RKO (cell line): Measurements from ENCODE around the gene CCDC142.

Experiments
- DNase-seq: peaks from one replicate; pipeline ENCODE4 v3.0.0-alpha.2; 2016; ENCODE audit warnings: low spot score

Gene CCDC142, protein sequence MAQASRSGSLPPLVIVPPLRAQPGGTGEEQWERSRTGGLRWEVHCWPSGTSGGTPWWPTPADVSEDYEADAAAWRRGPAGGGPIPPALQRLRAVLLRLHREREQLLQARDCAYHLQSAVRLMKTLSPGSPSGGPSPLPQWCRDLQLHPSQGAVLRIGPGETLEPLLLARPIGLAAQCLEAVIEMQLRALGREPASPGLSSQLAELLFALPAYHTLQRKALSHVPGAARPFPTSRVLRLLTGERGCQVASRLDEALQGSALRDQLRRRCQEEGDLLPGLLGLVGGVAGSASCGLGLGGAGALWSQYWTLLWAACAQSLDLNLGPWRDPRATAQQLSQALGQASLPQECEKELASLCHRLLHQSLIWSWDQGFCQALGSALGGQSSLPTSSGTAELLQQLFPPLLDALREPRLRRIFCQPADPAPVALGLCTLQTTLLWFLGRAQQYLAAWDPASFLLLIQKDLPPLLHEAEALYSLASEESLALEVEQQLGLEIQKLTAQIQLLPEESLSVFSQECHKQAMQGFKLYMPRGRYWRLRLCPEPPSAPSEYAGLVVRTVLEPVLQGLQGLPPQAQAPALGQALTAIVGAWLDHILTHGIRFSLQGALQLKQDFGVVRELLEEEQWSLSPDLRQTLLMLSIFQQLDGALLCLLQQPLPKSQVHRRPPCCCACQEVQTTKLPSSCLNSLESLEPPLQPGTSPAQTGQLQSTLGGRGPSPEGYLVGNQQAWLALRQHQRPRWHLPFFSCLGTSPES

DNA sequence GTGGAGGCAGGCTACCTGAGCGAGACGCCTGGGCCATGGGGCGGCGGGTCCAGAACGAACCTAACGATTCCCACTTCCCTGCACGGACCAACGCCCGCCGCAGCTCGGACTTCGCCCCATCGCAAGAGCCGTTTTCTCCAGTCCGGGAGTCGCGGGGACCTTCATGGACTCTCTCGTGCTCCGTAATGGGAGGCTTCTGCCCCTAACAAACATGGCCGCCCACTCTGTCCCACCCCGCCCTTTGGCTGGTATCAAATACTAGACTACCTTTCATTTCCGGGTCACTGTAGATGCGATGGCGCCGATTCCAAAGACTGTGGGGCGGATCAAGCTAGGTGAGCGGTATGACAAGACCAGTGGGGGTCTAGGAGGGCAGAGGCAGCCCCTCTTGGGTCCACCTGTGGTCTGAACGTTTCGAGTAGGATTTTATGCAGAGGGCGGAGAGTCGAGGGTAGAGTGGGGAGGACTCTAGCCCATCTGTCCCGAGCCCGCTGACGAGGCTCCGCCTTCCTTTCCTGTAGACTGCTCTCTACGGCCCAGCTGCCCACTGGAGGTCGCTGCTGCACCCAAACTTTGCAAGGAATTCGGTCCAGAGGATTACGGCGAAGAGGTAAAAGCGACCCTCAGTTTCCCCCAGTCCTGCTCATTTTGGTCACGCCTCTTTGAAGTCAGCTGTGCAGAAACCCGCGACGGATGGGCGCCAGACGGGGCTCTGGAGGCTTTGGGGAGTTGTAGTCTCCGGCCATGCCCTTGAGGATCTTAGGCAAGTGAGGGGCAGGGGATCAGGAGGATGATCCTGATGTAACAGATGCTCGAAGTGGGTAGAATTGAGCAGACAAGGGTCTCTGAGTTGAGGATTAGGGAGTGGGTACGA, at the start of gene CCDC142, which contains the start of gene TTC31:
Gene CCDC142, minus strand, starts transcription at position 198 of the 874 bp plus-strand sequence. Its CDS starts 161 bp downstream, at position 37.
Gene TTC31, plus strand, starts transcription at position 281 of the 874 bp plus-strand sequence. Its CDS starts 15 bp downstream, at position 296.
- DNase-seq: peak; percentile 95

DNA sequence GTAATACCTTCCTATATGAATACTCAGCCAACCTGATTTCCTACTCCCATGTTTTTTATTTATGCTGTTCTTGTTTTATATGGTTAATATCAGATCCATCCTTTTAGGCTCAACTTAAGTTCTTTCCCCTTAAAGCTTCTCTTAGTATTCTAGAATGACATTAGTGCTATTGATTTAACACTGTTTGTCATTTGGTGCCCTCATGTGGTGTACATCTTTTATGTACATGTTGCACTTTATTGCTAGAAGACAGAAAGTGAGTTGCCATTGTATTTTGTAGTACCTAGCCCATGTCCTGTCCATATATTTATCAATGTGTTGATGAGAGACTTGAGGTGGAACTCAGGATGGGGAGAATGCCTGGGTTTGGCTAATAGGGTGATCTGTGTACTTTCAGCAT, 49.4 kb upstream of the CCDC142 start:
- peak; percentile 78 for DNase-seq

DNA sequence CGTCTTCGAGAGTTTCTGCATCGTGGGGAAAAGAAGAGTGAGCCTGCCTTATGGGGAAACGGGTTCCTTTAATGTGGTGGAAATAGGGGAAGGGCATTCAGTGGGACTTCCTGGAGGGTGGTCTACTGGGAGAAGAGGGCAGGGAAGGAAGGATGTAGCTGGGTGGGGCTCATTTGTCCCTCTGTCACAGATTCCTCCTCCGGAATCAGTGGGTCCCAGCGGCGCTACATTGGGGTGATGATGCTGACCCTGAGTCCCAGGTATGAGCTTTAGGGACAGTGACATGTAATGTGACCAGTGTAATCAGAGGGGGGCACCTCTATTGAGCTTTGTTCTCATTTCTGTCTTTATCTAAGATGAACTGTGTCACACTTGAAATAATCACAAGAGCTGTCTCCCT, 48.9 kb upstream of the CCDC142 start:
- DNase-seq: no peak

DNA sequence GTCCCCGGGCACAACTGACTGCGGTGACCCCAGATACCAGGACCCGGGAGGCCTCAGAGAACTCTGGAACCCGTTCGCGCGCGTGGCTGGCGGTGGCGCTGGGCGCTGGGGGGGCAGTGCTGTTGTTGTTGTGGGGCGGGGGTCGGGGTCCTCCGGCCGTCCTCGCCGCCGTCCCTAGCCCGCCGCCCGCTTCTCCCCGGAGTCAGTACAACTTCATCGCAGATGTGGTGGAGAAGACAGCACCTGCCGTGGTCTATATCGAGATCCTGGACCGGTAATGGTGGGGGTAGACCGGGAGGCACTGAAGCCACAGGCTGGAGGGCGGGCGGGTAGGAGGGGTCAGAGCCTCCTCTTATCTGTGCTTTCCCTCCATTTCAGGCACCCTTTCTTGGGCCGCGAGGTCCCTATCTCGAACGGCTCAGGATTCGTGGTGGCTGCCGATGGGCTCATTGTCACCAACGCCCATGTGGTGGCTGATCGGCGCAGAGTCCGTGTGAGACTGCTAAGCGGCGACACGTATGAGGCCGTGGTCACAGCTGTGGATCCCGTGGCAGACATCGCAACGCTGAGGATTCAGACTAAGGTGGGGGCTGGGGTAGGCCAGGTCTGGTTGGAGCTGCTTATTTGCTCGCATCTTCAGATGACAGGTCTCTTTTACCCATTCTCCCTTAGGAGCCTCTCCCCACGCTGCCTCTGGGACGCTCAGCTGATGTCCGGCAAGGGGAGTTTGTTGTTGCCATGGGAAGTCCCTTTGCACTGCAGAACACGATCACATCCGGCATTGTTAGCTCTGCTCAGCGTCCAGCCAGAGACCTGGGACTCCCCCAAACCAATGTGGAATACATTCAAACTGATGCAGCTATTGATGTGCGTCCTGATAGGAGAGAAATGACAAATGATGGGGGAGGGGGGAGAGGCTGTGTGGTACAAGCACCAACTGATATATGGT, 47.7 kb upstream of the CCDC142 start:
- peak; percentile 64 for DNase-seq

DNA sequence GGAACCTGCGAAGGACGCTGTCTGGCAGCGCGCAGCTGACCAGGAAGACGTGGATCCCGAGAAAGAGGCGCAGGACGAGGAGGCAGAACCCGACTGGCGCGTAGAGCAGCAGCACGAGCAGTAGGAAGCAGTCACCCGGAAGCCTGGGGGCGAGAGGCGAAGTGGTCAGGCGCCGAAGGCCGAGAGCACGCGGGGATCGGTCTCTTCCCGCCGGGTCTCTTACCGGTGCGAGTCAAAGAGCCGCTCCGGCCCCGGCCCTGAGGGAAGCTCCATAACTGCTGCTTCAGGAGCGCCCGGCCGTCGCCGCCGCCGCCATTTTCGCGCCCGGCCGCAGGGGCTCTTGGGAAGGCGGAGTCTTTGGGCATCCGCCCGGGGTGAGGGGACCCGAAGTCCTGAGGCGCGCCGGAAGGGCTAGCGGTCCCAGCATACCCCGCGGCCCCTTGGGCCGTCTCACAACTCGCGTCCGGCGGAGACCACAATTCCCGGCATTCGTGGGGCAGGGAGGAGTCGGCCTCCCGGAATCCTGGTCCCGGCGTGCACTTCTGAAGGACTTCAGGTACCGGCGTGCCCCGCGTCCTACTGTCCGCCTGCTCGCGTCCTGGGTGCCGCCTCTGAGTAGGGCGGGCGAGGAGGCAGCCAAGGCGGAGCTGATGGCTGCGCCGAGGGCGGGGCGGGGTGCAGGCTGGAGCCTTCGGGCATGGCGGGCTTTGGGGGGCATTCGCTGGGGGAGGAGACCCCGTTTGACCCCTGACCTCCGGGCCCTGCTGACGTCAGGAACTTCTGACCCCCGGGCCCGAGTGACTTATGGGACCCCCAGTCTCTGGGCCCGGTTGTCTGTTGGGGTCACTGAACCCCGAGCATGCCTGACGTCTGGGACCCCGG, 46.8 kb upstream of the CCDC142 start, which contains the start of the genes AUP1 and HTRA2:
Gene AUP1, minus strand, starts transcription at position 350 of the 882 bp plus-strand sequence. Its CDS starts 77 bp downstream, at position 273.
Gene HTRA2, plus strand, starts transcription at position 577 of the 882 bp plus-strand sequence. Its CDS starts 74 bp downstream, at position 651.
- peak; percentile 98 for DNase-seq

DNA sequence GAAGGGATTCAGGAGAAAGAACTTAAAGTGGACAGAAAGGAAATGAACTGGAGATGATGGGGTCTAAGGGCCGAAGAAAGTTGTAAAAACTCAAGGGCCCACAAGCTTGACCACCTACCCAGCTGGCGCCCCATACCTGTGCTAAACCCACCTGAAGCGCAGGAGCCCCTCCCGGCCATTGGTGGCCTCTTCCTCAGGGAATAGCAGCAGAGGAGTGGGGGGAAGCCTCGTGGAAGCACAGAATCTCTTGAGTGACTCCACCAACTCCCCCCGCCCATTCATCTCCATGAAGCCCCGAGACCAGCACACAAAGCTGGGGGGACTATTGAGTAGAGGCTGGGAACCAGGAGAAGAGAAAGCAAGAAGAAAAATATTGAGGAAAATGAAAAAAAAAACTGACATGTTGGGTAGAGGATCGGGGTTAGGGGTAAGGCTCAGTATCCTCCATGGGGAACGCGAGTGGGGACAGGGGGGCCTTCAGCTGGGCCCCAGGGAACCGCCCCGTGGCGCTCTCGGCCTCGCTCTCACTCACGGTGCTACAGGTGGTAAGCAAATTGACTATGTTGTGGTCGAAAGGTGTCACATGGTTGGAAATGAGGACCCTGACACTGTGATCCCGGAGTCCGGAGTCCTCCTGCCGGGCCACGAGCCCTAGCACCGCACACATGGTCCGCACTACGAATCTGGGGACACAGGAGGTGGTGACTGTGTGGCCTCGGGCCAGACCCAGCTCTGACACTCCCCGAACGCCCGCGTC, 46.0 kb upstream of the CCDC142 start:
- no peak for DNase-seq

DNA sequence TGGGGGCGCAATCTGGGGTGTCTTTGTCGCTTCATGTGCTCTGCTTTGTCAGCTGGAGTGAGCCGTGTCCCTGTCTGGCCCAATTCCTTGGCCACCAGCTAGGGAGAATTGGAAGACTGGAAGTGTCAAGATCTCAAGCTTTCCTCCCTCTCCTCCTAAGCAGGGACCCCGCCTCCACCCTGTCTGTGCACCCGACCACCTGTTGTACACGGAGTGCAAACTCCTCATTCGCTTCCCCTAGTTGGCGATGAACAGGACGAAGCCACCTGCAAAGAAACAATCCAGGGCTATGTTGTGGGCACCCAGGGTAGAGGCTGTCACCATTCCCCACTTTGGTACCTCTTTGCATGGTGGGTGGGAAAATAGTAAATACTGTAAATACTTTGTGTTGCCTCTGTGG, 44.9 kb upstream of the CCDC142 start:
- DNase-seq: no peak

DNA sequence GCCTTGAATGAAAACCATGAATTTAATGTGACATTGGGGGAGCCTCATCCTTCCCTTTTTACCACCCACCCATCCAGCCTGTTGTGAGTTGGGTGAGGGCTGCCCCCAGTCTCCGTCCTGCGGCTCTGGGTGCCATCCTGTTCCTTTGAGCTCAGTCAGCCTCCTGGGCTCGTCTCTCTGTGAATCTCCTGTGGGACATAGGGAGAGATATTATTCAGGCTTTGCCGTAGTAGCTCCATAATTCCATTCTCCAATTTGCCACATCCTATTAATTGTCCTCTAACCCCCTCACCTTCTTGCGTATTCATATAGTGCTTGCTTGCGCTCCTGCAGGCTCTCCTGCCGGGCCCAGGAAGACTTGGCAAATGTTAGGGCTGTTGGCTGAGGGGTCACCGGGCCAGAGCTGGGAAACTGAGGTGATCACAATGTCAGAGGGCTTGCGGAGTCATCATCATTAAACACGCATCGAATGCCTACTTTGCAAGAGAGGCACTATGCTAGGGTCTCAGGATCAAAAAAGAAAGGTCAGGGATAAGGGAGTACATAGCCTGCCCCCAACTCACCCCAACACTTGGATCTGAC, 43.9 kb upstream of the CCDC142 start:
- no peak for DNase-seq

DNA sequence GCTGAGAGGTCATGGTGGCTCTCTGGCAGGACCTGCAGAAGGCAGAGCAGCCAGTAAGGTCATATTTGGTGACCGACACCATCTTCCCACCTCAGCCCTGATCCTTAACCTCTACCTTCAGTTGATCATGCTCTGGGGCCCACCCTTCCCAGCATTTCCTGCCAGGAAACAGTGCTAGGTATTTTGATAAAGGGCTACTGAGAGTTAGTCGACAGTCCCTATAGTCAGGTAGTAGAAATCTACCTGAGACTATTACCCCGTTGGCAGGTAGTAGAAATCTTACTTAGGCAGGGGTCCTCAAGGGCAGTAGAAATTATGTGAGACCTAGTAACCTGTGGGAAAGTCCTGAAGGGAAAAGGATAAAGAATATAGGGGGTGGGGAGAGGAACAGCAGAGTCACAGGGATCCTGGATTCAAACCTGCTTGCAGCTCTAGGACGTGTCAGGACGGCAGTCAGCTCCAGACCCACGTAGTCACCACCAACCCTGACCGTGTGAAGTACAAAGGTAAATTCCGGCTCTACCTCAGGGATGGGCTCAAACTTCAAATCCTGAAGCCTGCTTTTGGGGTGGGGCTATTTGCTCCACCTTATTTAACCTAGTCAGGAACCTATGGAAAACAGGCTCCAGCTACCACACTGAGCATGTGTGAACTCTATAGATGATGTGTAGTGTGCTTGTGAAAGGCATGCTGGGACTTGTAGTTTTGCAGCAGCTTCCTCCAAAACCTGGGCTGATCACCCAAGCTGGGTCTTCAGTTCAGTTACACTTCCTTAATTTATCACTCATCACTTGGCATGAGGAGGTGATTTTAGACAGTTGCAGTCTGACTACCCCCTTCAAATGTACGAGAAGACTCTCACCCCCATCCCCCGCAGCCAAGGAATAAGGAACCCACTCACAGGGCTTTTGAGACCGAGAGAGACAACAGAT, 43.2 kb upstream of the CCDC142 start, which contains the start of gene DQX1:
Gene DQX1, minus strand, starts transcription at position 515 of the 932 bp plus-strand sequence. Its CDS starts 502 bp downstream, at position 13.
- DNase-seq: peak; percentile 61

DNA sequence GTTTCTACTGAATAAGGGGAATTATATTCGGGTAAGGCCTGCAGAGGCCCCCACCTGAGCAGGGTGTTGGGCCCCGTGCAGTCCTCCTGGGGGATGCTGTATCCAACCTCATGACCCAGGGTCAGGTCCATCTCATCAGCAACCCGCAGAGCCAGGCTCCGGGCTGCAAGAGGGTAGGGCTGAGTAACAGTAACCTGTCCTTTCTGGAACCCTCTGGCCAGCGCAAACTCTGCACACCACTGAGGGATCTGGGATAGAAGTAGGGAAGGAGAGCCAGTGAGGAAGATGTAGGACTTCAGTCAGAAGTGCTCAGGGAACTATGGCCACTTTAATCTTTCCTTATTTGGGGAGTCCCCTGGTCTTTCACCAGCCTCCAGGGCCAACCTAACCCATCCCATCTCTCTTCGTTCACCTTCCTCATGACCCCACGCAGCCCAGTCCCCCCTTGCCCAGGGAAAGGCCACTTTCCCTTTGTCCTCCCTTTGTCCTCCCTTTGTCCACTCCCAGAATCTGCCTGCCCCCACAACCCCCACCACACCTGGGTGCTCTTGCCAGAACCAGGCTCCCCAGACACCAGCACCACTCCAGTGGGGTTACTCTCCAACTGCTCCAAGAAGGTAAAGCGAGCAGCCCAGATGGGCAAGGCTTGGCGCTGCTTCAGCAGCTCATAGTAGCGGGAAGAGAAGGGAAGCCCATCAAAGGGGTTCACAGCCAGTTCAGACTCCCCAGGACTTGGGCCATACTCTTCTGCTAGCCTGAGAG, 42.3 kb upstream of the CCDC142 start:
- DNase-seq: no peak

DNA sequence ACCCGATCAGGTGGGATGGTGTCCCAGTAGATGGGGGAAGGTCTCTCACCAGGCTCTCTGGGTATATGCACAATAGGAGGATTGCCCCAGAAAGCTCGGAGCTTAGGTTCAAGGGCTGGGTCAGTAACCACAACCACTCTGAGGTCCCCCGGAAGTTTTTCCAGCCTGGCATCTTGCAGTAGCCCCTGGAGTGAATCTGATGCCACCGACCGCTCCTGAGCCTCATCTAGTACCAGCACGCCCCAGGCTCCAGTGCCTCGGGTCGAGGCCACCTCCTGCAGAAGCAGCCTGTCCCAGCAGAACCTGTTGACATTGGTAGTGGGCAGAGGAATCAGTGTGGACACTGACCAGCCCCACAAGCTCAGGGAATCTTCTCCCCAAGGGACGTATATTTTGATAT, 41.2 kb upstream of the CCDC142 start:
- DNase-seq: no peak

DNA sequence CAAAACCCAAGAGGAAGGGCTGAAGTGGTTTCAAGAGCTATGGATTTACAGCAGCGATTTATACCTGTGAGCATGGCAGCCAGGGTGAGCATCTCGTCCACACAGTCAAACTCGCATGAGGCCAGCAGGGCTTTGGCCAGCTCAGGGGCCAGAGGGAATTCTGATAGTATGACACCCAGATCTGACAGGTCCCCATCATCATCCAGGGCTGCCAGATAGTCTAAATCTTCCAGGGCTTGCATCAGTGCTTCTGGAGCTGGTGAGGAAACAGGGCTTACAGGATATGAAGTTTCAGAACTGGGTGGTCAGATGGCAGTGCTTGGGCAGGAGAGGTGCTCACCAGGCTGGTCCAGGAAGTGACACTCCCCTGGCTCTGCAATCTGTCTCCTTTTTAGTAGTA, 39.7 kb upstream of the CCDC142 start:
- DNase-seq: no peak

DNA sequence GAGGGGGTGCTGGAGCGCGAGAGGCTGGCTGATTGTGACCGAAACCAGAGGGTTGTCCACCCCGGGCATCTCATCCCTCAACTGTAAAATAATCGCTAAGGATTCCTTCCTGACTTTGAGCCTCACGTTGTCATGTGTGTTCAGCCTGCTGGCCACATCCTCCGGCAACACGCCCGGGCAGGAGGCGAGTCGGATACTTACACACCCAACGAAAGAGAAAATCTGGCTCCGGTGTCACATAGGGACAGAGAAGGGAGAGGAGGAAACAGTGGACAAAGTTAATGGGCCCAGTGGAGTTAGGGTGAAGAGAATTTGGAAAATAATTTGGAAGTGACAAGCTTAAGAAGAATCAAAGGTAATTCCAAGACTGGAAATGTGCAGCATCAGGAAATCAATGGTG, 33.9 kb upstream of the CCDC142 start:
- no peak for DNase-seq

DNA sequence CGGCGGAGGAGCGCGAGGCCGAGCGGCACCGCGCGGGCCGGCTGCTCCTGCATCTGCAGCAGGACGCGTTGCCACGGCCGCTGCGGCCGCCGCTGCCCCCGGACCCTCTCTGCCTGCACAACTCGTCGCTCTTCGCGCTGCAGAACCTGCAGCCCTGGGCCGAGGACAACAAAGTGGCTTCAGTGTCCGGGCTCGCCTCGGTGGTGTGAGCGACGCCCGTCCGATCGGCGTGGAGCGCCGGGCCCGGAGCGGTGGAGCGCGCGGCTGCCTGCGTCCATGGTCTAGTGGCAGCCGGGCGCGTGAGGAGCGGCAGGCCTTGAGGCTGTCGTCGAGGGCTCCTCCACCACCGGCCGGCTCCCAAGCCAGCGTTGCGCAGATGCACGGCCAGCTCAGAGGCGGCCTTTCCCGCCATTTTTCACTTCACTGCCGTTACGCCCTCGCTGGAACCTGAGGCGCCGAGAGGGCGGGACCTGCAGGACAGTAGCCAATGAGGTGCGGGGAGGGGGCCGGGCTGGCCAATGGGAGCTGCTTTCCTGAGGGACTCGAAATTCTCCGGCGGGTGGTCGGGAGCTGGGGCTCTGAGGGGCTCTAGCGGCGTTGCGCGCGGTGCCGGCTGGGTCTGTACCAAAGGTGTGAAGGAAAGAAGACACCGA, 33.3 kb upstream of the CCDC142 start:
- DNase-seq: no peak

DNA sequence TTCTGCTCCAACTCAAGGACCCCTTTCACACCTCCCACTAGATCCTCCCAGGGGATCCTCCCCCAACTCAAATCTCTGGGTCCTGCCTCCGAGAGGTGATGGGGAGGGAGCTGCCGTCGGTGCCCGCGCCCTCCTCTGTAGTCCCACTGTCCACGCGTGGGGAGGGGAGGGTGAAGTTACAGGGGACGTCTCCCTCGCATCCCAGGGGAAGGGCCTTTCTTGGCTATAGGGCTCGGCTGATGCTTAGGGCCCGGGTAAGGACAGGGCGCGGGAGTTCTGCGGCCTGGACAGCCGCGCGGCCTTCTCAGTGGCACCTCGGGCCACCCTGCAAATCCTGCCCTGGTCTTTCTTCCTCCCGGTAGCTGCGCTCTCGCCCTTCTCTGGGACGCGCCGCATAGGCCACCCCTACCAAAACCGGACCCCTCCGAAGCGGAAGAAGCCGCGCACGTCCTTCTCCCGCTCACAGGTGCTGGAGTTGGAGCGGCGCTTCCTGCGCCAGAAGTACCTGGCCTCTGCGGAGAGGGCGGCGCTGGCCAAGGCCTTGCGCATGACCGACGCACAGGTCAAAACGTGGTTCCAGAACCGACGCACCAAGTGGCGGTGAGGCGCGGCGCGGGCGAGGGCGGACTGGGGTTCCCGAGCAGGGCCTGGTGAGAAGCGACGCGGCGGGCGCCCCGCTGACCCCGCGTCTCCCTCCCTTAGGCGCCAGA, 32.6 kb upstream of the CCDC142 start:
- DNase-seq: no peak
